Retinal pigment epithelial cell (primary cell): ENCODE data around the gene SMTNL2.
"Not testable (repeated sequence)": the region's sequence is repeated elsewhere in the genome, so short reads cannot be mapped to it uniquely, and the experiment has no call there.

Source experiments
- DNase-seq: peaks from one replicate; pipeline ENCODE4 v3.0.0-alpha.2; 2010; ENCODE audit warnings: low read depth
- H3K4me3 ChIP-seq: 2 replicates; pipeline ENCODE4 v1.5.1; 2011; ENCODE audit warnings: mild to moderate bottlenecking, low read length, control low read depth, moderate library complexity
- CTCF ChIP-seq: conservative IDR thresholded peaks from 2 replicates; pipeline ENCODE4 v1.5.1; 2011; ENCODE audit warnings: low read depth, low read length, control low read depth, inconsistent platforms

The SMTNL2 gene

GRCh38 chr17:4586043-4586442, 1.7 kb downstream of the SMTNL2 start:
- no peak for DNase-seq
- TF ChIP-seq CTCF = no peak
- no peak overlapping the region for H3K4me3 ChIP-seq

DNA sequence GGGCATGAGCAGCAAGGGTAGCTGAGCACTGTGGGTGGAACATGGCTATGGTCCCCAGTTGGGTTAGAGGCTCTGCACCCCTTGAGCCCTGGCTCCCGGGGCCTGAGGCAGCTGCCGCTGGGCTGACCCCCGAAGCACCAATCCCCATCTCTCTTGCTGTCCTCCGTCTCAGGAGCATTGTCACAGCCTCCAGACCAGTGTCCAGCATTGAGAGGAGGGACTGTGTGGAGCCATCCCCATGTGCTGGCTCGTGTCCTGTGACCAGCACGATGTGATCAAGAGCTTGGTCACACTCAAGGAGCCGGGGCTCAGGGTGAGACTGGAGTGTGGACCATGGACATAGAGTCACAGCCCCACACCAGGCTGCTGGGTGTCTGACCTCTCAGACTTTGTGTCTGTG, 2.9 kb downstream of the SMTNL2 start:
- TF ChIP-seq CTCF = no peak
- no peak for DNase-seq
- H3K4me3 ChIP-seq = no peak overlapping the region

DNA sequence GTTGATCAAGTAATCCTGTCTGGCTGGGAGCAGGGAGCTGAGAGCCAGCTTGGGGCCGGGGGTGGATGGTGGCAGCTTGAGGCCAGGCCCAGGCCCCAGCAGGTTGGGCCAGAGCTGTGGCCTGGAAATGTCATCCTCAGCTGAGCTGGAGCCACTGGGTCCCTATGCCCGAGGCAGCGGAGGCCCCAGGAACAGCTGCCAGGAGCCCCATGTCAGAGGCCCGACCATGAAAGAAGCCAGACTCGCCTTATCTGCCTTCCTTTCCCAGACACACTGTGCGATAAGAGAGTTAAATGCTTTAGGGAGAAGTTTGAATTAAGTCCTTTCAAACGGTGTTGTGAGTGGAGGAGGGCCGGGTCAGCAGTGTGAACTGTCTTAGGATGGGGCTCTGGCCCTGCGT, 3.5 kb downstream of the SMTNL2 start:
- H3K4me3 ChIP-seq = no peak overlapping the region
- no peak for DNase-seq
- TF ChIP-seq CTCF = no peak

- no peak for TF ChIP-seq CTCF
- no peak overlapping the region for H3K4me3 ChIP-seq
- no peak for DNase-seq
Measured at GRCh38 chr17:4588391-4588790, 4.1 kb downstream of the SMTNL2 start.

DNA sequence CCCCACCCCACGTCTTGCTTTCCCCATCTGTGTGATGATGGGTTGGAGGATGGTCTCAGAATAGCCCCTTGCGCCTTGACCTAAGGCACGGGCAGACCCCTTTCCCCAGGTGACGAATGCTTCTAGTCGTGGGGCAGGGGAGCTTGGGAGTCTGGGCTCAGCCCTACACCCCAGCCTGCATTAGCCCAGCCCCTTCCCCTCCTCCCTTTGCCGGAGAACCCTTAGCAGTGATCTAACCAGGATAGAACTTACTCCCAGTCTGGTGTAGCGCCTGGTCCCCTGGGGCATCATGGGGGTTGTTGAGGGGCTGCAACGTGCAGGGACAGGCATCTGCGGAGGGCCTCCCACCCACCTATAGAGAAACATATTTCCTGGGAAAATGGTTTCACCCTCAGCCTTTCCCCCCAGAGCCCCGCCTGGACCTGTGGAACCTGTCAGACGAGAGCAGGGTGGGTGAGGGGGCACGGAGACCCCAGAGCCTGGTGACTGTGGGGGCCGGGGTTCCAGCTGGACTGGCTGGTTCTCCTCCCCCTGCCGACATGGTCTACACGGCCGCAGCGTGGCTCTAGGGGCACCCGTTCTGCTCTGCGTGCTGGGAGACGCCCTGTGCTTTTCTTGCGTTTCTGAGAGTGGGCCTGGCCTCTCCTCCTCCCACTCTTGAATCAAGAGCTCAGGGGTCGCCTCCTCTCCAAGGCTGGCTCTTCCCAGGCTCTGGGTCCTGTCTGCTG, 4.7 kb downstream of the SMTNL2 start:
- TF ChIP-seq CTCF = no peak
- DNase-seq = no peak
- no peak overlapping the region for H3K4me3 ChIP-seq

GRCh38 chr17:4590042-4590441, 5.7 kb downstream of the SMTNL2 start:
- H3K4me3 ChIP-seq, DNase-seq: not testable (repeated sequence)

GRCh38 chr17:4590981-4591453, 6.7 kb downstream of the SMTNL2 start:
- H3K4me3 ChIP-seq = no peak overlapping the region
- no peak for DNase-seq
- TF ChIP-seq CTCF = no peak
